GM12878 (cell line): ENCODE results near the gene CCDC85A. TPM values are rescaled to one million over a fixed set of nuclear protein-coding genes. Genes with fewer than 3 reads are reported as not detected.

ENCODE experiments used
- BCL11A ChIP-seq: IDR thresholded peaks from 2 replicates; pipeline ENCODE4 v1.6.1; 2011; ENCODE audit warnings: low read depth, low read length
- ESRRA ChIP-seq: IDR thresholded peaks from 2 replicates; pipeline ENCODE4 v1.6.1; 2012; ENCODE audit warnings: mild to moderate bottlenecking, low read length, improper control_type of control experiment
- GATAD2B ChIP-seq: fragments of 450-650 bp; conservative IDR thresholded peaks from 2 replicates; pipeline ENCODE4 v1.6.1; 2017; ENCODE audit warnings: low read depth, mild to moderate bottlenecking, moderate library complexity
- ZBTB11 ChIP-seq: fragments of 450-650 bp; formaldehyde crosslinking; IDR thresholded peaks from 2 replicates; pipeline ENCODE4 v1.5.0; 2022; ENCODE audit warnings: mild to moderate bottlenecking, missing genetic modification characterization
- ZBTB4 ChIP-seq: fragments of 450-650 bp; formaldehyde crosslinking; IDR thresholded peaks from 2 replicates; pipeline ENCODE4 v1.4.0; 2022; ENCODE audit warnings: mild to moderate bottlenecking, moderate library complexity
- ZNF384 ChIP-seq: IDR thresholded peaks from 2 replicates; pipeline ENCODE4 v1.6.1; 2012; ENCODE audit warnings: low read depth, mild to moderate bottlenecking, low read length, improper control_type of control experiment, borderline replicate concordance
- polyA plus RNA-seq, 11 experiments: library from polyadenylated mRNA; depleted of rRNA in 4 of 11; unstranded in 6 of 11; stranded (reverse) in 5 of 11; fragments of >200 nt; fragmentation: Nextera tagmentation in 4 of 11; fragmentation: Illumina TruSeq in 1 of 11; extraction: Ambion mirVana in 4 of 11; extraction: Trizol in 1 of 11; gene quantifications; 1 replicate in 1 of 11; 2 replicates in 10 of 11; pipeline versions ENCODE4 v1.2.1 to v1.2.3, GENCODE V29; 2011 to 2016; ENCODE audit warnings: inconsistent platforms in 2 of 11, missing spikeins in 2 of 11, low read depth in 1 of 11
- total RNA-seq, 4 experiments: library from RNA; depleted of rRNA in 3 of 4; stranded (reverse); fragments of >200 nt in 3 of 4; fragmentation: Illumina TruSeq in 1 of 4; extraction: Trizol in 1 of 4; gene quantifications; 2 replicates each; pipeline versions ENCODE4 v1.2.1 to v1.2.3, GENCODE V29; 2013 to 2021

CCDC85A gene
- total and polyA plus RNA-seq, 10 of the 15 experiments (the other 5 are each of a cell fraction or from before 2014, with no cell fraction given): 0.02 to 0.57 (median 0.04) TPM; not detected in 7

- no peak for TF ChIP-seq ZBTB11
- no peak for TF ChIP-seq ESRRA
- TF ChIP-seq GATAD2B: no peak
- TF ChIP-seq ZNF384: no peak
- no peak for TF ChIP-seq ZBTB4 (CRISPR knock-in tag)
- TF ChIP-seq BCL11A: no peak
Measured at GRCh38 chr2:56151841-56152240, 31.9 kb upstream of the CCDC85A start (continued).
